BJ (cell line): ENCODE data around the gene SACS. TPM values are rescaled to one million over a fixed set of nuclear protein-coding genes. Genes with fewer than 3 reads are reported as not detected.

ENCODE experiments used
- CTCF ChIA-PET: fragments of 350-600 bp; formaldehyde crosslinking; extraction: SDS; loops from one replicate; lab custom pipeline; 2021; ENCODE audit warnings: antibody characterized with exemption, inconsistent platforms; lab: Yijun Ruan, JAX
- POLR2A ChIA-PET: fragments of 300-600 bp; sonication (Branson Sonifier 250); formaldehyde crosslinking; extraction: SDS; loops from one replicate; lab custom pipeline; 2021; ENCODE audit warnings: antibody characterized with exemption; lab: Charles Lee
- DNase-seq: peaks from one replicate; pipeline ENCODE4 v3.0.0-alpha.2; 2011; ENCODE audit warnings: low read depth
- H3K27me3 ChIP-seq: 2 replicates; pipeline ENCODE4 v1.6.0; 2011; ENCODE audit warnings: low read length; ENCODE audit not compliant: control insufficient read depth, insufficient read depth
- H3K36me3 ChIP-seq: 2 replicates; pipeline ENCODE4 v1.5.1; 2011; ENCODE audit warnings: low read length; ENCODE audit not compliant: control insufficient read depth, insufficient read depth
- H3K4me3 ChIP-seq: 2 replicates; pipeline ENCODE4 v1.5.1; 2011; ENCODE audit warnings: low read depth, mild to moderate bottlenecking, control low read depth, low read length
- CTCF ChIP-seq: IDR thresholded peaks from 2 replicates; pipeline ENCODE4 v1.5.1; 2011; ENCODE audit warnings: low read depth, mild to moderate bottlenecking, control low read depth, inconsistent platforms, low read length, moderate library complexity; ENCODE audit not compliant: insufficient read depth
- polyA plus RNA-seq: library from polyadenylated mRNA; depleted of rRNA; stranded (reverse); fragments of >200 nt; gene quantifications from 2 replicates; pipeline ENCODE4 v1.2.3, GENCODE V29; 2011

Gene SACS
- polyA plus RNA-seq, 1 experiment, result 23.1 TPM

GRCh38 chr13:23392925-23393645, 40.4 kb downstream of the SACS start:
- Histone ChIP-seq H3K36me3 (no peaks in the 10 kb centered on the region), H3K4me3 (no peak overlapping the region), H3K27me3 (no peaks in the 10 kb centered on the region)
- no peak for DNase-seq
- no peak for TF ChIP-seq CTCF
- ChIA-PET CTCF (no interaction called here), POLR2A (no interaction called here)

DNA sequence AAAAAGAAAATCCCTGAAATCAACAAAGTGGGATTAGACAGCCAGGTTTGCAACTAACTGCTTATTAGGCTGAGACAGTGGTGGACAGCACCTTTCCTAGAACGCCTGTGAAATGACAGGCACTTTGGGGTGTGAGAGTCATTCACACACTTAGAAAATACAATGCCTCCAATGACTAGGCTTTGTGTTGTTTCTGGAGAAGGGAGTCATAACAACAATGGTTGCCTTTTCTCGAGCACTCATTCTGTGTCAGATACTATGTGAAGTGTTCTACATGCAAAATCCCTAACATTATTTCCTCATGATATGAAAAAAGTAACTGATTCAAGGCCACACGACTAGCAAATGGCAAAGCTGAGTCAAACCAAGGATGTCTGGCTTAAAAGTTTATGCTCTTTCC, 41.2 kb downstream of the SACS start:
- CTCF ChIA-PET, result no interaction called here

GRCh38 chr13:23391752-23392151, 41.8 kb downstream of the SACS start:
- Histone ChIP-seq H3K4me3 (no peak overlapping the region), H3K36me3 (no peaks in the 10 kb centered on the region), H3K27me3 (no peaks in the 10 kb centered on the region)
- CTCF ChIA-PET, result no interaction called here
- POLR2A ChIA-PET, result no interaction called here
- no peak for DNase-seq
- TF ChIP-seq CTCF, result no peak

More for the DNA sequence above, 41.2 kb downstream of the SACS start:
- Histone ChIP-seq H3K27me3 (no peaks in the 10 kb centered on the region), H3K36me3 (no peaks in the 10 kb centered on the region), H3K4me3 (no peak overlapping the region)
- no peak for TF ChIP-seq CTCF
- POLR2A ChIA-PET, result no interaction called here
- DNase-seq, result no peak

GRCh38 chr13:23386533-23386932, 47.0 kb downstream of the SACS start:
- Histone ChIP-seq H3K27me3 (no peaks in the 10 kb centered on the region), H3K4me3 (no peak overlapping the region), H3K36me3 (no peaks in the 10 kb centered on the region)
- ChIA-PET CTCF (no interaction called here), POLR2A (interaction anchor here (0.6 kb wide), 1 partner anchor 774 kb away, joined by 11 read pairs; no protein-coding TSS in a partner anchor)
- DNase-seq, result no peak
- TF ChIP-seq CTCF, result no peak

DNA sequence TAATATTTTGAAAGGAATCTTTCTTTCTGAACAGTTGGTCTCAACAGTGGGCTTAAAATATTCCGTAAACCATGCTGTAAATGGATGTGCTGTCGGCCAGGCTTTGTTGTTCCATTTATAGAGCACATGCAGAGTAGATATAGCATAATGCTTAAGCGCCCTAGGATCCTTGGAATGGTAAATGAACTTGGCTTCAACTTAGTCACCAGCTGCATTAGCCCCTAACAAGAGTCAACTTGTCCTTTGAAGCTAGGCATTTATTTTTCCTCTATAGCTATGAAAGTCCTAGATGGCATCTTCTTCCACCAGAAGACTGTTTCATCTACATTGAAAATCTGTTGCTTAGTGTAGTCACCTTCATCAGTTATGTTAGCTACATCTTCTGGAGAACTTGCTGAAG, 47.6 kb downstream of the SACS start:
- no peak overlapping the region for H3K4me3 ChIP-seq
- POLR2A ChIA-PET, result interaction anchor here (0.6 kb wide), 1 partner anchor 774 kb away, joined by 11 read pairs; no protein-coding TSS in a partner anchor
- no peak for TF ChIP-seq CTCF
- H3K27me3 ChIP-seq, result no peaks in the 10 kb centered on the region
- CTCF ChIA-PET, result interaction anchor here (0.6 kb wide), 1 partner anchor 521 kb away, joined by 3 read pairs; no protein-coding TSS in a partner anchor
- no peak for DNase-seq
- no peaks in the 10 kb centered on the region for H3K36me3 ChIP-seq
